GM18873 (cell line): ENCODE data around the gene OPN4.
"Not testable (repeated sequence)": the region's sequence is repeated elsewhere in the genome, so short reads cannot be mapped to it uniquely, and the experiment has no call there.

Experiments
- ATAC-seq: cut with Tn5 transposase; IDR thresholded peaks from one replicate; pipeline ENCODE4 v1.9.1; 2021; ENCODE audit warnings: mild to moderate bottlenecking, moderate library complexity, moderate number of reproducible peaks; ENCODE audit not compliant: unreplicated experiment, low FRiP score

Gene OPN4

GRCh38 chr10:86654411-86655172, at the start of gene OPN4:
Gene OPN4, plus strand, starts transcription at chr10:86654547. Its CDS starts 237 bp downstream, at chr10:86654784.
- no peak for ATAC-seq

GRCh38 chr10:86607674-86608073, 46.7 kb upstream of the OPN4 start:
- no peak for ATAC-seq

DNA sequence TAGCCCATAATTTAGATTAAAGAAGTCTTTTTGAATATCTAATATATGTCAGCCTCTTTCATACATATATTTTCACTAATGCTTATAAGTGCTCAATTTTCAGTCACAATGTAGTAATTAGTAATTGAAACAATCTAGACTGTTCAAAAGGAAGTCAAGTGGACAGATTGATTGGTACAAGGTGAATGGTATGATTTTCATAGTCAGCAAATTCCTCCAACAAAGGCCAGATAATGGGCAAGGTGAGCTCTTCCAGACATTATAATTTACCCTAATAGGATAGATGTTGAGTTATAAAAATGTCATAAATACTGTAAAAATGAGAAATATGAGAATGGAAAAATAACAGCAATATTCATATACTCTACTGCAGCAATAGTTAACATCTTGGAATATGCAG, 44.4 kb upstream of the OPN4 start:
- ATAC-seq, result no peak

DNA sequence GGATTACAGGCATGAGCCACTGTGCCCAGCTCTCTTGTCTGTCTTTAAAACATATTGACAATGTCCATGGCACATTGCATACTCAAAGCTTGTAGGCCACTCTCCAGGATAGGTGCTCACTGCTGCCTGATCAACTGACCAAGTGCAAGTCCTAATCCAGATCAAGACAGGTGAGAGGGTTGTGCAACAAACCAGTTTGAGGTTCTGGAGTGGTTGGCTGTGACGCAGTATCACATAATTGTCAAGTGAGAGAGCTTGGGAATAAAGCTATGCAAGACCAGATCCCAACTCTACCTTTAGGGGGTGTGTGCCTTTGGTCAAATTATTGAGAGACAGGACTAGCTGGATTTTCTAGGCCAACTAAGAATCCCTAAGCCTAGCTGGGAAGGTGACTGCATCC, 43.0 kb upstream of the OPN4 start:
- ATAC-seq, result no peak

DNA sequence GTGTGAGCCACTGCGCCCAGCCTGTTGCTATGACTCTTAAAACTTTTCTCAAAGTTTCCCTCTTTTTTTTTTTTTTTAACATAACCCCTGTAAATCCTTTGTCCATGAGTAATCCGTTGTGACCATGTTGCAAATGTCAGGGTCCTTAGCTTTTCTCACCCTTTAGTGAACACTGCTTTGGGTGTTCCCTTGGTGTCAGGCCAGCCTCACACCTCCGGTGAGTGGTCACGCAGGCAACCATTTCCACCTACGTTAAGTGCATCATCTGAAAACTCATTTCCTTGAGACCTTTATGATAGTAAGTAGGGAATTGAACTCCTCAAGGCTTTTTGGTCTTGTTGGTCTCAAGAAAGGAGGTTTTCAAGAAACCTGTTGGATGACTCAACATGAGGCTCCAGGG, 41.3 kb upstream of the OPN4 start:
- ATAC-seq, result no peak

DNA sequence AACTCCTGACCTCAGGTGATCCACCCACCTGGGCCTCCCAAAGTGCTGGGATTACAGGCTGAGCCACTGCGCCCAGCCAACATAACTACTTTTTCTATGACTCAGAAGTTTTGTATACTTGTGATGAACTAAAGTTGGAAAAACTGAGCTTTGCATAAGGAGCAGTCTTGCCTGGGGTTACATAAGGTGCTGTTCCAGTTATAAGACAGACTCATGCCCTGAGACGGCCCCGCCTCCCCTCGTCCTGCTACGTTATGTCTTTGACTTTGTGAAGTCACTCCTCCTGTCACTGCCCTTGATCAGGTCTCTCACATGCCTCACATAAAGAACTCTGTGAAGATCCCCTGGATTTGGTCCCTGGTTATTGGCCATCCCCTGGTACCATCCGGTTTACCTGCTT, 40.4 kb upstream of the OPN4 start:
- ATAC-seq, result no peak

- ATAC-seq, result no peak
Measured at GRCh38 chr10:86614853-86615252, 39.5 kb upstream of the OPN4 start.

- ATAC-seq, result not testable (repeated sequence)
Measured at GRCh38 chr10:86617278-86617677, 37.1 kb upstream of the OPN4 start.

DNA sequence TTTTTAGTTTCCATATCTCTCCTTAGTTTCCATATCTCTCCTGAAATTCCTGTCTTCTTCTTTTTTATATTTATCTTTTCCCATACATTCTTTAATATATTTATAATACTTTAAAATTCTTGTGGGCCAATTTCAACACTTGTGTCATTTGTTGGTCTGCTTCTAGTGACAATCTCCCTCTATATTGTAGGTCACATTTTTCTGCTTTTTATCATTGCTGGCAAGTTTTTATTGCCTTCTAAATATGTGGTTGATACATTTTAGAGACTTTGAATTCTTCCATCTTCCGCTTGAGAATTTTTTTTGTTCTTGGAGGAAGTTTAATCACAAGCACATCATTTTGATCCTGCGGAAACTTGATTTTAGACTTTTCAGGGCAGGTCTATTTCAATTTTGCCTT, 26.0 kb upstream of the OPN4 start:
- no peak for ATAC-seq

DNA sequence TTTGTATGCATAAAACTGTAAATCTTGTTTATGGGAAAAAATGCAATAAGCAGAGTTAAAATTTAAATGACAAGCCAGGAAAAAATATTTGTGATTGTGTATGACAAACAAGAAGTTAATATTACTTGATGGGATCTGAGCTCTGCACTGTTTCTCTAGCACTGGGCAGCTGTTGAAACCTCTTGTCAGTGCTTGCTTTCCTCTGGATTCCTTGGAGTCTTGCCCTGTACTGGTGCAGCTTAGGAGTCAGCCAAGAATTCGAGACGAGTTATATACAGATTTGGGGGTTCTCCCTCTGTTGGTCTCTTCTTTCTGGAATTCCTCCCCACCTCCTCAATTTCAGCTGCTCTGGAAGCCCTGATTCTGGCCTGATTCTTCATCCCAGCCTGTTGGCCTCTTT, 24.3 kb upstream of the OPN4 start:
- ATAC-seq, result no peak

DNA sequence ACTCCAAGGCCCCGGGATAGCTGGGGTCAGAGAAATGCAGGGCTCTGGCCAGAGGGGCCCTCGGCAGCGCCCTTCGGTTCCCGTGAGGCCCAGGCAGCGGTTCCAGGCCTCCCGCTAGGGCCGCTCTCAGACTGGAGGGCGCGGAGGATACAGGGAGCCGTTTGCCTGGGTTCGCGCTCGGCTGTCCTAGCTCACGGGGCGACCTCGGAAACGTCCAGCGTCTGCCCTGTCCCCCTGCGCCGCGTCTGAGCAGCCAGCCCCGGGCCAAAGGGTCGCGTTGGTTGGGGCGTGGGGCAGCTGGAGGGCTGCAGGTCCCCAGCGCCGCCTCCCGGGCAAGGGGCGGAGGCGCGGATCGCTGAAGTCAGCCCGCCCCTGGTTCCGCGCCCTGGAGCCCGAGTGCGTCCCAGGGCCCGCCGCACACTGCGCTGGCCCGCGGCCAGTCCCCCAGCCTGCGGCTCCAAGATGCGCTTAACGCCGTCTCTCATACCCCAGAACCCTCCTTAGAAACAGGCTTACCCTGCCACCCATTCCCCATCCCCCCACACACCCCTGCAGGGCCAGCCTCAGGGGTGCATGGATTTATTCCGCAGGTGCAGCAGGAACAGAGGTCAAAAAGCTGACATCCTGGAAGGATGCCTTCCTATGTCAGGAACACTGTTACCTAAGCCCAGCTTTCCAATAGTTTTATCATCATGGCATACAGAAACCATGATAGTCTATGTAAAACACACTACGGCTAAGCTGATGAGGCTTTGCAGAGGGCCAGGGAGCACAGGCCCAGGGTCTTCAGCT, 22.1 kb upstream of the OPN4 start:
- no peak for ATAC-seq

GRCh38 chr10:86632951-86633350, 21.4 kb upstream of the OPN4 start:
- ATAC-seq, result no peak

- ATAC-seq, result no peak
Measured at GRCh38 chr10:86635402-86635801, 18.9 kb upstream of the OPN4 start.

DNA sequence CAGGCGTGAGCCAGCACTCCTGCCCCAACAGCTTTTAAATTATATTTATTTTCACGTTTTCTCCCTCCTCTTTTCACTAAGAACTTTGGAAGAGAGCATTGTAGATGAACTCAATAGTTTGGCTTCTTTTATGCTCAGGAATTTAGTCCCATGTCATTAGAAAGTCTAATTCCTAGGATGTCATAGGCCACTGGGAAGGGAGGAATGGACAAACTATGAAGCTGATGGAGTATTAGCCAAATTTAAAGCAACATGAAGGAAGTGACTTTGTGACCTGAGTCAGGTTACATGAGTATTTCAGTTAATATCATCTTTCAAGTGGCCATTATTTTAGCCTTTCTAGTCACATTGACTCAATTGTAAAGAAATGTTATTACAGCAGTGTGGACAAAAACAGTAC, 18.0 kb upstream of the OPN4 start:
- ATAC-seq, result no peak

GRCh38 chr10:86642021-86642420, 12.3 kb upstream of the OPN4 start:
- ATAC-seq, result no peak

GRCh38 chr10:86642499-86642898, 11.8 kb upstream of the OPN4 start:
- no peak for ATAC-seq

GRCh38 chr10:86644152-86644793, 10.1 kb upstream of the OPN4 start:
- no peak for ATAC-seq

DNA sequence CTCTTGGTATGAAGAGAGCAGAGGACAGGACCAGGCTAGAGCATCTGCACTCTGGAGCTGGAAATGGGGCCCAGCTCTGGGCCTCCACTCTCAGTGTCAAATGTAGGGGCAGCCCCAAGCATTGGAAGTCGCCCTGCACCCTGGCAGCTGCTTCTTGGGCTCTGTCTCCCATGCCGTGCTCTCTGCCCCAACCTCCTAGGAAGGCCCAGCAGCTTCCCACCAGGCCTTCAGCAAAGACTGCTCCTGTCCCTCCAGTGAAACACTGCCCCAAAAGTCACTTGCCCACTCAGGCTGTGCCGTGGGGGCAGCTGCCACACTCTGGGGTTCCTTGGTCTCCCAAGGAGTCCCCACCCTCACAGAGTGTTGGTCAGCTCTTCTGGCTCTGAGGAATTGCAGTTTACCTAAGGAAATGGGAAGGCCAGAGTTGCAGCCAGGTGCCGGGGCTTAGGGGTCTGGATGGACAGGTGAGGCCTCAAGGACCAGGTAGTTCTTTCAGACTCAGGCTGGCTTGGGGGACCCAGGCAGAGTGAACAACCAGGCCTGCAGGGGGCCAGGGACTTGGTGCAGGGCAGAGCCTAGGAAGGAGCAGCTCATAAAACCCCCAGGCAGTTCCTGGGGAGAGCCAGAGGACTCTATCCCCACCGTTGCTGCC, 9.4 kb upstream of the OPN4 start:
- ATAC-seq, result no peak

- not testable (repeated sequence) for ATAC-seq
Measured at GRCh38 chr10:86645621-86646165, 8.7 kb upstream of the OPN4 start.

GRCh38 chr10:86646532-86646931, 7.8 kb upstream of the OPN4 start:
- ATAC-seq, result no peak

GRCh38 chr10:86646933-86647332, 7.4 kb upstream of the OPN4 start:
- ATAC-seq, result no peak
